Kidney tubule cell (primary cell): Measurements from ENCODE around the gene BCL7A.
"Not testable (repeated sequence)": the region's sequence is repeated elsewhere in the genome, so short reads cannot be mapped to it uniquely, and the experiment has no call there.

Experiments
- DNase-seq: peaks from one replicate; pipeline ENCODE4 v3.0.0-alpha.2; 2018; ENCODE audit warnings: low spot score

The BCL7A gene

DNA sequence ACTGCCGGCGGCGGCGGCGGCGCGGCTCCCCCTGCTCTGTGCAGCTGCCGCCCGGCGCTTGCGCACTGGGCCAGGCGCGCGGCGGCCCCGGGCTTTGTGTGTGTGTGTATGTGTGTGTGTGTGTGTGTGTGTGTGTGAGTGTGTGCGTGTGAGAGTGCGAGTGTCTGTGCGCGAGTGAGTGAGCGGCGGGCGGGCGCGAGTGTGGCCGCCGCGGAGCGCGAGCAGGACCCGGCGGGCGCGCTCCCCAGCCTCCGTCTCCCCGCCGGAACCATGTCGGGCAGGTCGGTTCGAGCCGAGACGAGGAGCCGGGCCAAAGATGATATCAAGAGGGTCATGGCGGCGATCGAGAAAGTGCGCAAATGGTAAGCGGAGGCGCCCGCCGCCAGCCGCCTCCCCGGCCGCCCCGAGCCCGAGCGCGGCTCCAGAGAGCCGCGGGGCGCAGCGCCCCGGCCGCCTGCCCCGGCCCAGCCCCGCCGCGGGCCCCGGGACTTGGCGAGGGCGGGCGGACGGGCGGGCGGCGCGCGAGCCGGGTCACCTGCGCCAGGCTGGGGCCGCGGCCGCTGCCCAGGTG is at the start of gene BCL7A:
BCL7A (plus strand) TSS at position 63 of the 571 bp plus-strand sequence; CDS start at position 271, 208 bp downstream.
- DNase-seq = peak; percentile 81

DNA sequence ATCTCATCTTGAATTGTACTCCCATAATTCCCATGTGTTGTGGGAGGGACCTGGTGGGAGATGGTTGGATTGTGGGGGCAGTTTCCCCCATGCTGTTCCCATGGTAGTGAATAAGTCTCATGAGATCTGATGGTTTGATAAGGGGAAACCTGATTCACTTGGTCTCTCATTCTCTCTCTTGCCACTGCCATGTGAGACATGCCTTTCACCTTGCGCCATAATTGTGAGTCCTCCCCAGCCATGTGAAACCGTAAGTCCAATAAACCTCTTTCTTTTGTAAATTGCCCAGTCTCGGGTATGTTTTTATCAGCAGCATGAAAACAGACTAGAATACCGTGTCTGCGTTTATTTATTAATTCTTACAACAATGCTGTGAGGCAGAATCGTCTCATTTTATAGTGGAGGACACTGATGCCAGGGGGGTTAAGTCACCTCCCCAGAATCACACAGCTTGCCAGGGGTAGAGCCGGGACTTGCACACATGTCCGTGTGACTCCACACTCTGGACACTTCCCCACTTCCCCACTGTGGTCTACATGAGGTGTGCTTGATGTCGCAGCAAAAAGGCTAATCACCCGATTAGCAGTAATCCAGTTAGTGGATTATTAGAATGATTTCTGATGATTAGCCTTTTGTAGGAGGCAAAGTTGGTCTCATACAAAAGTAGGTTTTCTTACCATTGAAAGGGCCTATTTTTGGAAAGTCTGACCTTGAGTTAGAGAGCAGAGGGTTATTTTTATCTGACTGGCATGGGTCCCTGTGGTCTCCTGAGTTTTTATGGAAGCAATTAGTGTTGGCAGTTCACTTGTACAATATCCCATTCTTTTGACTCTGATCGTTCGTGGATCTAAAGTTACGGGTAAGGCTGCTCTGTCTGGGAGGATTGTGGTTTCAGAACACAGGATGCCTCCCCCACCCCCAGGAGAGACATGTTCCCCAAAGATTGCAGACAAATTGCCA is 47.4 kb upstream of the BCL7A start:
- DNase-seq = no peak

DNA sequence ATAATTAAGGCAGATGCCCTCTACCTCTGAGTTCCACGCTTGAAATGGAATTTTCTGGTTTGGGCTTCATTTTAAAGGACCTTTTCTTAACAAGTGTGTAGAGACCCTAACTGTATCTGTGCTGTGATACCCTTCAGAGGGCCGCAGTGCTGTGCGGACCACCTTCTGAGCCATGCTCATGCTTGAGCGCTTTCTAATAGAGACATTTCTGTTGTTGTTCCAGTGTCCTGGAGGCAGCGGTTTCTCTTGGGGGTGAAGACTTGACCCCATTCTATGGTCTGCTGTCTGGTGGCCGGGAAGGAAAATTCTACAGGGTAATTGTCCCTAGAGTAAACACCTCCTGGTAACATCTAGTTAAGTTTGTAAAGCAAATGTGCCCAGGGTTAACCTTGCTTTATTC is 46.7 kb upstream of the BCL7A start:
- no peak for DNase-seq

DNA sequence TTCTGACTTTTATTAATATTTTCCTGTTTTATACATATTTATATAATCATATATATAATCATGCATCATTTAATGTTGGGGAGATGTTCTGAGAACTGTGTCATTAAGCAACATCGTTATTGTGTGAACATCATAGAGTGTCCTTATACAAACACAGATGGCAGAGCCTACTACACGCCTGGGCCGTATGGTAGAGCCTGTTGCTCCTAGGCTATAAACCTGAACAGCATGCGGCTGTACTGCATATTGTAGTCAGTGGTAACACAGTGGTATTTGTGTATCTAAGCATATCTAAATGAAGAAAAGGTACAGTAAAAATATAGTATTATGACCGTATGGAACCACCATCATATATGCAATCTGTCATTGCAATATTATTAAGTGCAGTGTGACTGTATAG is 44.7 kb upstream of the BCL7A start:
- DNase-seq = no peak

DNA sequence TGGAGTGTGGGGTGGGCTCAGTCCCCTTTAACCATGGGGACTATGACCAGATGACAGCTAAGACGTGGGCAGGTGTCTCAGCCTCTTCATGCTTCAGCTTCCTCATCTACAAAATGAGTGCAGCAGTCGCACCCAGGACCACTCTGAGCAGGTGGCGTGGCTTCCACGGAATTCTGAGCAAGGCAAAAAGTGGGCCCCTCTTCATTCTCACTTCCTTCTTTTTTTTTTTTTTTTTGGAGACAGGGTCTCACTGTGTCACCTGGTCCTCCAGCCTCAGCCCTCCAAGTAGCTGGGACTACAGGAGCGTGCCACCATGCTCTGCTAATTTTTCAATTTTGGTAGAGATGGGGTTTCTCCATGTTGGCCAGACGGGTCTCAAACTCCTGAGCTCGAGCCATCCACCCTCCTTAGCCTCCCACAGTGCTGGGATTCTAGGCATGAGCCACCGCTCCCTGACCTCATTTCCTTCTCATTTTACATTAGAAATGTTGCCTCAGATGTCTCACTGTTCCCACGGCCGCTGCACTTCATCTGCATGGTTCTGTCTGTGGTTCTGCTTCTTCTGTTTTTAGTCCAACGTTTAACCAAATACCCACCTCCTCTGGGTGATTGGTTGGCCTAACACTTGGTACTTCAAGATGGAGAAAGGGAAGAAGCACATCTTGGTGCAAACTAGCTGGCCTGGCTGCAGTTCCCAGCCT is 41.3 kb upstream of the BCL7A start:
- DNase-seq = no peak

DNA sequence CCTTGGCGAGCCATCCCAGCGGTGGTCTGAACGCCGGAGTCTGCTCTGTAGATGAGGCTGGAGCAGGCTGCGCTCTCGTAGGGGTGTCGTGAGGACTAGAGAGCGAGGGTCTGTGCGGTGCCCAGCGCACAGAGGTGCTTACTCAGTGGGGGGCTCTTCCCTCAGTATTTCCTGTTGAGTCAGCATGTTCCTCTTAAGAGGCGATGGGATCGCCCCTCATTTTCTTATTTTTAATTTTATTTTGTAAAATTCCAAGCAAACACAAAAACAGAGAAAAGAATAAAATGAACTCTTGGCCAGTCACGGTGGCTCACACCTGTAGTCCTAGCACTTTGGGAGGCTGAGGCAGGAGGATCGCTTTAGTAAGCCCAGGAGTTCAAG is 40.8 kb upstream of the BCL7A start:
- DNase-seq = no peak

DNA sequence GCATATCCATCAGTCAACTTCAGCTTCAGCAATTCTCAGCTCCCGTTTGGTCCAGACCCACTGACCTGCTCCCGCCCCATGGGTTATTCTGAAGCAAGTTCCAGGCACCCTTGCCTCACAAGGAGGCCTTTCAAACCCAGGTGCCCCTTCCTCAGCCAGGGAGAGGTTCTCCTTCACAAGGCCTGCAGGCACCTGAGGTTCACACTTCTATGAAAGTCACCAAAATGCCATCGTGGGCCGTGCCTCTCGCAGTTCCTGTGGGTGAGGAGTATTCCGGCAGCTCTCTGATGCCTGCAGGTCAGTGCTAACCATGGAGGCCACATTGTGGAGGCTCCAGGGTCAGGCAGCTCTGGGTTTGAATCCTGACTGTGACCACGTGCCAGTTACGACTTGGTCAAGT is 40.2 kb upstream of the BCL7A start:
- DNase-seq = no peak

DNA sequence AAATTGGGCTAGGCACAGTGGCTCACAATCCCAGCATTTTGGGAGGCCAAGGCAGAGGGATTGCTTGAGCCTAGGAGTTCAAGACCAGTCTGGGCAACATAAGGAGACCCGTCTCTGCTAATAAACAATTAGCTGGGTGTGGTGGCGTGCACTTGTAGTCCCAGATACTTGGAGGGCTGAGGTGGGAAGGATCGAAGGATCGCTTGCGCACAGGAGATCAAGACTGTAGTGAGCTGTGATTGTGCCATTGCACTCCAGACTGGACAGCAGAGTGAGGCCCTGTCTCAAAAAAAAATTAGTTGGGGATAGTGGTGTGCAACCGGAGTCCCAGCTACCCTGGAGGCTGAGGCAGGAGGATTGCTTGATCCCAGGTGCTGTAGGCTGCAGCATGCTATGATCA is 38.7 kb upstream of the BCL7A start:
- DNase-seq = no peak

DNA sequence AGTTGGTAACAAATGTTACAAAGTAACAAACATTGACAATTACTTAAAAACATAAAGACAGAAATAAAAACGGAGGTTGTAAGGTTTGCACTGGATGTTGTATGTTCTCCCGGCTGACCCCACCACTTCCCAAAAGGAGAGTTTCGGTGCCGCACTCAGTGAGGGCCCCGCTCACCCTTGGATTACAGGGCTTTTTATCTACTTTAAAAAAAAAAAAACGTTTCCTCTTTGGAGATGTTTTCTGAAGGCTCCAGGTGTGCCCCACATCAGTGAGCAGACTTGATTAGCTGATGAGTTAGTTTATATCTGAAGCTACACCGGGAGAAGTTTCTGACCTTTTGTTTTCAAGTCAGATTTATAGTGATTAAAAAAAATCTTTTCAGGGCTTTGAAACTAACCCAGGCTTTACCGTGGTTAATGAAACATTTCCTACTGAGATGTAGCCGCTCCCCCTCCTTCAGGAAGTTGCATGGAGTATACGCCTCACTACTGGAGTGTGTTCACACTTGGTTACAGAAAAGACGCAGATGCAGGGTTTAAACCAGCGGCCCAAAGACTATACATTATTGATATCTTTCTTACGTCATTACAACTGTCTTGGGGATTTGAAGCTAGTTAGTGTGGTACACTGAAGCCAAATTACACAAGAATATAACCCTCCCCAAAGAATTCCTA is 38.0 kb upstream of the BCL7A start:
- no peak for DNase-seq

DNA sequence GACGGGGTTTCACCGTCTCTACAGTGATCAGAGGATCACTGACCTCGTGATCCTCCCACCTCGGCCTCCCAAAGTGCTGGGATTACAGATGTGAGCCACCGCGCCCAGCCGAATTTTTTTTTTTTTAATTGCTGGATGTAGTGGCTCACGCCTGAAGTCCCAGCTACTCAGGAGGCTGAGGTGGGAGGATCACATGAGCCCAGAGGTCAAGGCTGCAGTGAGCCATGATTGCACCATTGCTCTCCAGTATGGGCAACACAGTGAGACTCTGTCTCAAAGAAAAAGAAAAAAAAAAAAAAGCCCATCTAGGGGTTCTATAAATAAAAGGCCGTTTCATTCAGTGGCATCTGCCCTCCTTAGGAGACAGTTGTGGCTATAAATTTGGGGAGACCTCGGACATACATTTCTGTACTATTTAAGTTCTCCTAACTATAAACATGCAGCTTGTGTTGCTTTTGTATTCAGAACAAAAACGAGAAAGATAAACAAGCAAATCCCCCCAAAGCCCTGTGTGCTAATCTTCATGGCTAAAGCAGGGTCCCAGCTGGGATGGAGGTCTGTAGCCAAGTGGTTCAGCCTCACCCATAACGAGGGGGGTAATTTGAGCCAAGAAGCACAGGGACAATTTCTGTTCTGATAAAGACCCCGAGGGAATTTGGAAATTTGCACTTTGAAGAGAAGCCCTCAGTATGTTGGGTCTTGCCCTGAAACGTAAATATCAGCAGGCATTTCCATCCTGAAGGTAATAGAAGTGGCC is 35.0 kb upstream of the BCL7A start:
- no peak for DNase-seq

DNA sequence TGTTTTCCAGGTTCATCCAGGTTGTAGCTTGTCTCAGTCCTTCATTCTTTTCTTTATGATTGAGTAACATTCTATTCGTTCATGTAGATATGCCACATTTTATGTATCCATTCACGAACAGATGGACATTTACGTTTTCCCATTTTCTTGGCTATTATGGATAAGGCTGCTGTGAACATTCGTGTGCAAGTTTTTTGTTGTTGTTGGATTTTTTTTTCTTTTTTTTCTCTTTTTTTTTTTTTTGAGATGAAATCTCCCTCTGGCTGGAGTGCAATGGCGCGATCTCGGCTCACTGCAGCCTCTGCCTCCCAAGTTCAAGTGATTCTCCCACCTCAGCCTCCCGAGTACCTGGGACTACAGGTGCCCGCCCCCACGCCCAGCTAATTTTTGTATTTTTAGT is 33.2 kb upstream of the BCL7A start:
- not testable (repeated sequence) for DNase-seq

DNA sequence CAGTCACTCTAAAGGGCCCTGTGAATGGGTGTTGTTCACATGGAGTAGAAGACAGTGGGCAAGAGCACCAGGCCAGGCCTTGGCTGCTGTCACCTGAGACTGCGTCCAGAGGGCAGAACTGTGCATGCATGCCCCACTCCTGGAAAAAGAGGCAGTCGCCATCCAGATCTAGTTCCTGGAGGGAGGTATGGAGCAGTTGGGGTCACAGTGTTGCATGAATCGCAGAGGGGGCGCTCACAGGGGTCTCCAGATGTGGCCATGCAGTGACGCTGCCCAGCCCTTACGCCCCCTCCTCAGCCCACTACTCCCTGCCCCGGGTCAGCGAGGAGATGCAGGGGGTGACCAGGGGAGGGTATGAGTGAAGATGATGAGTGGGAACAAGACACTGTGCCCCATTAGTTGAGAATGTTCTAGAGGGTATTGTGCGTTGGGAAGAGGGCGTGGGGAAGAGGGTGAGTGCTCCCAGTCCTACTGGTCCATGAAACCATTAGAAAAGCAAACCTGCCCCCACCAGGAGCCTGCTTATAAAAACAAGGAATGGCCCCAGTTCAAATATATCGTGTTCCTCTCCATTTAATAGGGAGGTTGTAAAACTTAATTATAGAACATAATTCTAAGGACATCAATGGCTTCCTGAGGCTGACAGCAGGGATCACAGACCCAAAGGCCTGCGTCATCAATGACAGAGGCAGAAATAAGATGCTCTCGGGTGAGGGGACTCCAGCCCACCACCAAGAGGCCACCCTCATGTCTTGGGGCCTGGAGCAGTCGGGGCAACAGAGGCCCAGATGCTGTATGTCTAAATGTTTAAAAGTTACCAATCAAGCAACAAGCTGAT is 32.2 kb upstream of the BCL7A start:
- no peak for DNase-seq

DNA sequence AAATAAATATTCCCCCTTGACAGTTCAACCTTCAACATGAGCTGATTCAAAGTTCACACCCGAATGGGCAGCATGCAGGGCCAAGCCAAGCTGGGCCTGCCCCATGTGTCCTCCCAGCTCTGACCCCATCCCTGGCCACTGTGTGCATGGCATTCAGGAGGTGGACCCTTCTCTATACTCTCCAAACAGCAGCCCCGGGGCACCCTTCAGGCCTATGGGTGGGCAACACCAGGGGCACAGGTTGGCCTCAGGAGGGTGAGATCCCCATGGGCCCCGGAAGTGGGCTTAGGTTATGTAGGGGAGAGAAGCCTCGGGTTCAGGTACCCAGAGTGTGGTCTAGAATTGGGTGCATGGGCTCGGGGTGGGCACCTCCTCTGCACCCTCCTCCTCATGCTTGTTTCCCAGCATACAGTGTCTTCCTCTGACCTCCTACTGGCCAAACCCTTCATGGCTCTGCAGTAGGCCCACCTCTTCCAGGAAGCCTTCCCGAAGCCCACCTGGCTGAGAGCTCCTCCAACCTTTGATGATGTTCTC is 31.5 kb upstream of the BCL7A start:
- no peak for DNase-seq

DNA sequence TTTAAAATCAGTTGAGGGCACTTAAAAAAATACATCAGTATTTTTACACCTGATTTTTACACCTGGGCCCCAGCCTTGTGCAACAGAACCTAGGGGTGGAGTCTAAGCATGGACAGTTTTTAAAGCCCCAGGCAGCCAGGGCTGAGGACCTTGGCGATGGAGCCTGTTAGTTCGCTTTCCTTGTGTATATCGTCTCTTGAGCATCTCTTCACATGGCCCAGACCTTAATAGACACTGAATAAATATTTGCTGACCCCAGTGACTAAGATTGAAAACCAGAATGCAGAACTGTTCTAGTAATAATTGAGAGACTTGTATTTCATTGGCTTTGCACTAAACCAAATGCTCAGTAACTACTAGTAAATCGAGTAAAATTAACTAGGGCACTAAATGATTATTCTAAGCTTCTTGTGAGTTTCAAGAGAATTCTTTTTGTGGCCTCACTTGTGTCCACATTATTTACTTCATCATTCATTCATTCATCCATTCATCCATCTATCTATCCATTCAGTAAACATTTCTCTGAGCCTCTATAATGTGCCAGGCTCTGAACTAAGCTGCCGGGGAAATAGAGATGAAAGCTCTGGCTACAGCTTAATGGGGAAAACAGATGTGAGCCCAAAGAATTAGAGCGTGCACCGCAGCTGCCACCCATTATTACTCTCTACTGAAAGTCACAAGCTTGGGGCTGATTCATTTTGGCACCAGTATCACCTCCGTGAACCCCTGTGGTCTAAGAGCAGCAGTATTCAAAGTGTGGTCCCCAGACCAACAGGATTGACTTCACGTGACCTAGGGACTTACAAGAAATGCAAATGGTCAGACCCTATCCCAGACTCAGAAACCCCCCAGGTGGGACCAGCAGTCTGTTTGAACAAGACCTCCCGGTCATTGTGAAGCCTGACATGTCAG is 30.7 kb upstream of the BCL7A start:
- DNase-seq = no peak

DNA sequence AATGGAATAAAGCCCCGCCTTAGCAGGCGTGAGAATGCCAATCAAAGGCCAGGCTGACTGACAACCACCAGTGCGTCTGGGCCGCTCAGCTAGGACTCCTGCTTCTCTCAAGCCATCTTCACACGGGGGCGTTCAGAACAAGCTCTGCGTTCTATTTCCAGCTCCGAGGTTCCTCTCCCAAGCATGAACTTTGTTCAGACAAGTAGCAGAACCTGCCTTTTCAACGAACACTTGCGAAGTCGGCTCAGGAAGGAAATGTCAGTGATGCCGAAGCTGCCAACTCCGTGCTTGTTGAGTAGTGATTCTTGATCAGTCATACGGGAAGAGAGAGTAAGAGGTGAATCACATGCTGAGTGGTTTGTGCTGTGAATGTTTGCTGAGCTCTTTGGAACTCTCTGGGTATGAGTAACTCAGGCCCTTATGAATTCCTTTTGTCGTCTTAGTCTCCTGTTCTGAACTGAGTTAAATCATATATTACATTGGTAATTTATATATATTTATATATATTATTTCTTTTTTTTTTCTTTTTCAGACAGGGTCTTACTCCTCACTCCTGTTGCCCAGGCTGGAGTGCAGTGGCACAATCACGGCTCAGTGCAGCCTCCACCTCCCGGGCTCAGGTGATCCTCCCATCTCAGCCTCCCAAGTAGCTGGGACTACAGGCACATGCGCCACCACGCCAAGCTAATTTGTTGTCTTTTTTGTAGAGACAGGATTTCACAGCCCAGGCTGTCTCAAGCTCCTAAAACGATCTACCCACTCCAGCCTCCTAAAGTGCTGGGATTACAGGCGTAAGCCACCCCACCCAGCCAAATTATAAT is 29.4 kb upstream of the BCL7A start:
- DNase-seq = peak; percentile 97

DNA sequence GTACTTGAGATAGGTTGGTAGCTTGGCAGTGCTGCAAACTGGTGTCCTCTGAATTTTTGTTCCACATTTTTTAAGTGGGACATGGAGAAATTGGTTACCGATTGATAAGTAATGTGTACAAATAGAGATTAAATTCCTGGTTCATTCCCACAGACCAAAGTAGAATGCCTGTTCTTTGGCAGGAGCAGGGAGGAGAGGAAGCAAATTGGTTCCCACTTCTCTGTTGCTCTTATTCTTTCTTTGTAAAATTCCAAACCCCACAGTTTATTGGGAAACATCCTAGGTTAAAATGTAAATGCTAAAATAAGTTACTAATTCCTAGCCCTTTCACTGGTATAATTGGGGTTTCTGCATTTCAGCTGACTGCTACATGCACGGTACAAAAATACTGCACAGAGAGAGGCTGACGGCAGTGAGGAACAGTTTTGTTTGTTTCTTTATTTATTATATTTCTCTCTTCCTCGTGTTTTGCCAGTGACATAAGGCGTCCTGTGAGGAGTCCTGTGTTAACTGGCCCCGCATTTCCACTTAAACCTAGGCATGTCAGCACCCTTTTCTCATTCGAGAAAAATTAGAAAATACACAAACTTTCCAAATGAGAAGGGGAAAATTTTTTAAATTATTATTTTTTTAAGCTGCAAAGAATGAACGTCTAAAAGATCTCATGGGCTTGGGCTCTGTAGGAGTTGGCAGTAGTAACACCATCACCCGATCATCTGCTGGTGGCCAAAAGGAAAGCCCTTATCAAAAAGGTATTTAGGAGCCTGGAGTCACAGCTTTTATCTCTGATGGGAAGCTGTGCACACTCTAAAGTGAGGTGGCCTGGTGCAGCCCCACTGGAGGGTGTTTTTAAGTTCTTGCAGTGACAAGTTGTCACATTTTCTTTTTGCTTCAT is 25.4 kb upstream of the BCL7A start:
- peak; percentile 41 for DNase-seq

DNA sequence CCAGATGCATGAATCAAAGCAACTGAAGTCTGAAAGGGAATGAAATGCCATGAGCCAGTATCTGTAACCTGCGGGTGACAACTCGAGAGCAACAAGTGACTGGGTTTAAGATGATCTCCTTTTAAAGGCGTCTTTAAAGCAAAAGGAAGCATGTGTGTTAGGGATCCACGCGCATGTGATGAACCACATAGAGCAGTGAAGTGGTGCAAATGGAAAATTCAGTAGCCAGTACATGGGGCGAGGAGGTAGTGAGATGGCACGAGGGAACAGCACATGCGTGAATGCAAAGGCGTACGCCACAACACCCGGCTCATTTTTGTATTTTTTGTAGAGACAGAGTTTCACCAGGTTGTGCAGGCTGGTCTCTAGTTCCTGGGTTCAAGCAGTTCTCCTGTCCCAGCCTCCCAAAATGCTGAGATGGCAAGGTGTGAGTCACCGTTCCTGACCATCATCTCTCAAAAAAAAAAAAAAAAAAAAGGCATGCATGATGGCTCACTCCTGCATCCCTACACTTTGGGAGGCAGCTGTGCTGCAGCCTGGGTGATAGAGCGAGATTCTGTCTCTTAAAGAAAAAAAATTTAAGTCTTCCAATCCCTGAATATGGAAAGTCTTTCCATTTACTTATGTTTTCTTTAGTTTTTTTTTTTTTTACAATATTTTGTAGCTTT is 24.6 kb upstream of the BCL7A start:
- peak; percentile 41 for DNase-seq
